Large intestine (tissue), 3 donors: Measurements from ENCODE around the gene TCEANC2. TPM values are rescaled to one million over a fixed set of nuclear protein-coding genes. Genes with fewer than 3 reads are reported as not detected.
"Not testable (repeated sequence)": the region's sequence is repeated elsewhere in the genome, so short reads cannot be mapped to it uniquely, and the experiment has no call there.

Experiments
- DNase-seq, 2 donors: peaks; one replicate each; pipeline versions ENCODE4 v3.0.0 to v3.0.0-alpha.2; 2013
- H3K27ac ChIP-seq: one replicate; pipeline ENCODE4 v1.5.1; 2013; ENCODE audit warnings: low read length
- H3K27me3 ChIP-seq: 2 replicates; pipeline ENCODE4 v1.6.1; 2013; ENCODE audit warnings: low read length; ENCODE audit not compliant: control insufficient read depth, insufficient read depth
- H3K36me3 ChIP-seq: 2 replicates; pipeline ENCODE4 v1.6.1; 2013; ENCODE audit warnings: low read length; ENCODE audit not compliant: control insufficient read depth, insufficient read depth
- H3K4me1 ChIP-seq: one replicate; pipeline ENCODE4 v1.6.1; 2013; ENCODE audit warnings: low read length; ENCODE audit not compliant: control insufficient read depth, insufficient read depth
- H3K4me3 ChIP-seq: one replicate; pipeline ENCODE4 v1.5.1; 2013; ENCODE audit warnings: low read length
- H3K9me3 ChIP-seq: one replicate; pipeline ENCODE4 v1.6.1; 2013; ENCODE audit warnings: mild to moderate bottlenecking, low read depth, low read length, moderate library complexity; ENCODE audit not compliant: control insufficient read depth
- WGBS: methylation state at CpG from one replicate; pipeline ENCODE4 v1.1.5; 2013; ENCODE audit warnings: low lambda C conversion rate; ENCODE audit not compliant: insufficient coverage; 5-methylcytosine and 5-hydroxymethylcytosine counted together
- polyA plus RNA-seq: library from polyadenylated mRNA; unstranded; fragments of 120-200 nt; gene quantifications from one replicate; pipeline ENCODE4 v1.2.1, GENCODE V29; 2013

TCEANC2 gene
- polyA plus RNA-seq, 1 donor, result 5.6 TPM

- not testable (repeated sequence) for H3K4me3 ChIP-seq, H3K27ac ChIP-seq, H3K36me3 ChIP-seq, H3K9me3 ChIP-seq, DNase-seq, H3K27me3 ChIP-seq
- no CpG with 5 or more reads among the region's 1 CpG for WGBS
- peaks cover 27% of the 10 kb centered on the region for H3K4me1 ChIP-seq
These were observed 28.6 kb upstream of the TCEANC2 start for GRCh38 chr1:54024811-54025210.

GRCh38 chr1:54027848-54028247, 25.6 kb upstream of the TCEANC2 start:
- peaks cover 11% of the 10 kb centered on the region for H3K36me3 ChIP-seq
- H3K9me3 ChIP-seq, result no peaks in the 10 kb centered on the region
- no peak overlapping the region for H3K4me3 ChIP-seq
- peaks cover 27% of the 10 kb centered on the region for H3K4me1 ChIP-seq
- peak overlapping the region; percentile 77 for H3K27ac ChIP-seq
- peak in 1 of 2 donors; percentile 67 for DNase-seq
- H3K27me3 ChIP-seq, result no peaks in the 10 kb centered on the region
- no CpG with 5 or more reads among the region's 5 CpGs for WGBS

- Histone ChIP-seq H3K27ac (peak overlapping the region; percentile 77), H3K4me1 (peaks cover 27% of the 10 kb centered on the region), H3K4me3 (no peak overlapping the region), H3K27me3 (no peaks in the 10 kb centered on the region), H3K9me3 (no peaks in the 10 kb centered on the region), H3K36me3 (peaks cover 17% of the 10 kb centered on the region)
- no CpG with 5 or more reads among the region's 3 CpGs for WGBS
- DNase-seq, result peak; percentile 53 to 79
These were observed 24.8 kb upstream of the TCEANC2 start for GRCh38 chr1:54028306-54029251.

GRCh38 chr1:54037476-54037875, 15.9 kb upstream of the TCEANC2 start:
- H3K36me3 ChIP-seq, result peaks cover 63% of the 10 kb centered on the region
- no peaks in the 10 kb centered on the region for H3K4me1 ChIP-seq
- H3K27me3 ChIP-seq, result no peaks in the 10 kb centered on the region
- H3K4me3 ChIP-seq, result no peak overlapping the region
- no peak for DNase-seq
- H3K9me3 ChIP-seq, result no peaks in the 10 kb centered on the region
- H3K27ac ChIP-seq, result no peak overlapping the region

- 40% methylated on average over 1 of the region's 1 CpG for WGBS
- H3K4me3 ChIP-seq, result no peak overlapping the region
- H3K9me3 ChIP-seq, result no peaks in the 10 kb centered on the region
- no peak for DNase-seq
- no peaks in the 10 kb centered on the region for H3K27me3 ChIP-seq
- peaks cover 41% of the 10 kb centered on the region for H3K36me3 ChIP-seq
- H3K4me1 ChIP-seq, result no peaks in the 10 kb centered on the region
- H3K27ac ChIP-seq, result no peak overlapping the region
These were observed 11.6 kb upstream of the TCEANC2 start for GRCh38 chr1:54041806-54042205.

GRCh38 chr1:54045496-54045895, 7.9 kb upstream of the TCEANC2 start:
- peaks cover 19% of the 10 kb centered on the region for H3K36me3 ChIP-seq
- no peak for DNase-seq
- no peak overlapping the region for H3K4me3 ChIP-seq
- WGBS, result no CpG with 5 or more reads among the region's 2 CpGs
- H3K4me1 ChIP-seq, result peaks cover 4% of the 10 kb centered on the region
- no peaks in the 10 kb centered on the region for H3K9me3 ChIP-seq
- H3K27me3 ChIP-seq, result no peaks in the 10 kb centered on the region
- no peak overlapping the region for H3K27ac ChIP-seq

GRCh38 chr1:54046671-54047383, 6.6 kb upstream of the TCEANC2 start:
- 90% methylated on average over 4 of the region's 7 CpGs for WGBS

GRCh38 chr1:54047384-54048305, 5.8 kb upstream of the TCEANC2 start:
- WGBS, result 87% methylated on average over 3 of the region's 5 CpGs

More at GRCh38 chr1:54046671-54047383, 6.6 kb upstream of the TCEANC2 start:
- H3K4me3 ChIP-seq, result no peak overlapping the region
- H3K36me3 ChIP-seq, result peaks cover 16% of the 10 kb centered on the region
- DNase-seq, result no peak
- peaks cover 4% of the 10 kb centered on the region for H3K4me1 ChIP-seq
- no peak overlapping the region for H3K27ac ChIP-seq
- H3K27me3 ChIP-seq, result no peaks in the 10 kb centered on the region
- H3K9me3 ChIP-seq, result no peaks in the 10 kb centered on the region

GRCh38 chr1:54050435-54050834, 3.0 kb upstream of the TCEANC2 start:
- H3K4me3 ChIP-seq, H3K27me3 ChIP-seq, H3K36me3 ChIP-seq, H3K27ac ChIP-seq, DNase-seq, H3K9me3 ChIP-seq: not testable (repeated sequence)
- WGBS, result no CpG with 5 or more reads among the region's 12 CpGs
- peaks cover 10% of the 10 kb centered on the region for H3K4me1 ChIP-seq

More at GRCh38 chr1:54047384-54048305, 5.8 kb upstream of the TCEANC2 start:
- no peaks in the 10 kb centered on the region for H3K27me3 ChIP-seq
- H3K27ac ChIP-seq, result no peak overlapping the region
- no peaks in the 10 kb centered on the region for H3K9me3 ChIP-seq
- DNase-seq, result no peak
- peaks cover 4% of the 10 kb centered on the region for H3K4me1 ChIP-seq
- no peak overlapping the region for H3K4me3 ChIP-seq
- peaks cover 9% of the 10 kb centered on the region for H3K36me3 ChIP-seq

GRCh38 chr1:54051933-54052430, 1.4 kb upstream of the TCEANC2 start:
- Histone ChIP-seq H3K4me3 (peak overlapping the region; percentile 90), H3K4me1 (peaks cover 10% of the 10 kb centered on the region), H3K36me3 (no peaks in the 10 kb centered on the region), H3K27ac (peak overlapping the region; percentile 96), H3K9me3 (no peaks in the 10 kb centered on the region), H3K27me3 (no peaks in the 10 kb centered on the region)
- WGBS, result 0% methylated on average over 2 of the region's 8 CpGs
- no peak for DNase-seq
